ENCODE data around the gene RTN4RL2. TPM values are rescaled to one million over a fixed set of nuclear protein-coding genes. Genes with fewer than 3 reads are reported as not detected.

Gene RTN4RL2
- total RNA-seq, 1 experiment from 2014 or later = 15.5 TPM

DNA sequence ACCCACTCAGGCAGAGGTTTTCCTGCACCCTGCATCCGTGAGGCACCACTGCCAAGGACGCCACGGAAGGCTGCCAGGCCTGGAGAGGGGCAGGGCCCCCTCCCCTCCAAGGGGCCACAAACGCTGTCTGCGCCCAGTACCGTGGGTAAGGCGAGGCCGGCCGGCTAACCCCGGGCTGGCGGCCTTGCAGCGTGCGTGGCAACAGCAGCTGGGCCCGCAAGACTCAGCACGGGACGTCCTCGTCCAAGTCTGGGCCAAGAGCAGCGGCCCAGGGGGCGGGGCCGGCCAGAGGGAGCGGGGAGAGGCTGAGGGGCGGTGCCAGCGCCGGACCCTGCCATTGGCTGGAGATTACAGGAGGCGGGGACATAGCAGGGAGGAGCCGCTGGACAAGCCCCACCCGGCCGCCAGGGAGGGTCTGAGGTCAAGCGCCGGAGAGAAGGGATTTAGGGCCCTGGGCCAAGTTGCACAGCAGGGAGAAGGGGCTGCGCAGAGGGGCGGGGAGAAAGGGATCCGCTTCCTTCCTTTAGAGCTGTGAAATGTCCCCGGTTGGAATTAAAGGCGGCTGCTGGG is 39.2 kb downstream of the RTN4RL2 start:
- ChIA-PET CTCF (interaction anchor here (0.6 to 4.8 kb wide), 9 partner anchors 8 to 260 kb away, joined by 3 to 28 read pairs (median 4); partner anchors contain the start of genes SLC43A1 and UBE2L6), POLR2A (interaction anchor here (0.7 to 1.6 kb wide), 7 partner anchors 15 to 263 kb away, joined by 3 to 13 read pairs (median 4); partner anchors contain the start of gene SLC43A1)
- H3K36me3 Mint-ChIP-seq = peaks cover 10% of the 10 kb centered on the region
- TF ChIP-seq, protein P1, sequence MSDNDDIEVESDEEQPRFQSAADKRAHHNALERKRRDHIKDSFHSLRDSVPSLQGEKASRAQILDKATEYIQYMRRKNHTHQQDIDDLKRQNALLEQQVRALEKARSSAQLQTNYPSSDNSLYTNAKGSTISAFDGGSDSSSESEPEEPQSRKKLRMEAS (CRISPR knock-in tag; IDR thresholded peaks at IDR 0.05) = peak; percentile 54; the same call in 1 of the 2 replicates
- TF ChIP-seq ZNF121 (CRISPR knock-in tag; IDR thresholded peaks at IDR 0.05) (peak; percentile 94), NFYB (CRISPR knock-in tag; conservative IDR thresholded peaks at IDR 0.05; ENCODE audit: low read depth) (peak; percentile 64), NR3C1 (CRISPR knock-in tag; conservative IDR thresholded peaks at IDR 0.05; ENCODE audit: low read depth) (no peak), SP1 (CRISPR knock-in tag; conservative IDR thresholded peaks at IDR 0.05) (peak; percentile 70; the same call in 1 of the 2 replicates)
- TF ChIP-seq, protein P2, sequence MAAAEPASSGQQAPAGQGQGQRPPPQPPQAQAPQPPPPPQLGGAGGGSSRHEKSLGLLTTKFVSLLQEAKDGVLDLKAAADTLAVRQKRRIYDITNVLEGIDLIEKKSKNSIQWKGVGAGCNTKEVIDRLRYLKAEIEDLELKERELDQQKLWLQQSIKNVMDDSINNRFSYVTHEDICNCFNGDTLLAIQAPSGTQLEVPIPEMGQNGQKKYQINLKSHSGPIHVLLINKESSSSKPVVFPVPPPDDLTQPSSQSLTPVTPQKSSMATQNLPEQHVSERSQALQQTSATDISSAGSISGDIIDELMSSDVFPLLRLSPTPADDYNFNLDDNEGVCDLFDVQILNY (CRISPR knock-in tag; IDR thresholded peaks at IDR 0.05) = 0 out of 2 replicates have a peak, but pooled peaks have one; percentile 25
- TF ChIP-seq, protein P3, sequence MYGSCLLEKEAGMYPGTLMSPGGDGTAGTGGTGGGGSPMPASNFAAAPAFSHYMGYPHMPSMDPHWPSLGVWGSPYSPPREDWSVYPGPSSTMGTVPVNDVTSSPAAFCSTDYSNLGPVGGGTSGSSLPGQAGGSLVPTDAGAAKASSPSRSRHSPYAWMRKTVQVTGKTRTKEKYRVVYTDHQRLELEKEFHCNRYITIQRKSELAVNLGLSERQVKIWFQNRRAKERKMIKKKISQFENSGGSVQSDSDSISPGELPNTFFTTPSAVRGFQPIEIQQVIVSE (CRISPR knock-in tag; IDR thresholded peaks at IDR 0.05; ENCODE audit: borderline replicate concordance) = no peak
- H3K4me1 Mint-ChIP-seq = peaks cover 41% of the 10 kb centered on the region
- H3K9me3 Mint-ChIP-seq = no peaks in the 10 kb centered on the region
- H3K4me3 Mint-ChIP-seq = peak overlapping the region; percentile 51
- ATAC-seq (peak; percentile 100), DNase-seq (ENCODE audit: low spot score) (peak; percentile 99)
- H3K27me3 Mint-ChIP-seq (ENCODE audit: low read depth) = no peaks in the 10 kb centered on the region; the same call in 1 of the 2 replicates
- H3K27ac Mint-ChIP-seq = peak overlapping the region; percentile 86; the same call in 1 of the 2 replicates

DNA sequence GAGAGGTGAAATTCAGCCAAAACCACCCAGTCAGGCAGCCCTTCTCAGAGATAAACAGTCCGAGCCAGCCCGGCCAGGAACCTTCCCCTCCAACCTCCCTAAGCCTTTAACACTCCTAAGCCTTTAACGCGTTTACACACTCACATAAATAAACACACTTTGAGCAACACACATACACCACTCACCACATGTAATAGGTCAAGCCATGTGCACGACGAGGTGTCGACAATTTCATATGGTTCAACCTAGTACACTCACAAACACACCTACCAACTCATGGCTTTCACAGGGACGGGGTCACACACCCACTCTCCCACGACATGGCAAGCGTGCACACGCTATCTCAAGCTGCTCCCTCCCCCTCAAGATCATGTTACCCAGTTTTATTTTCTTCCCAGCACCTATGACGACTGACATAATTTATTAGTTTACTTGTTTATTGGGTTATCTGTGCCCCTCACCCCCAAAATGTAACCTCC is 39.7 kb downstream of the RTN4RL2 start:
- POLR2A ChIA-PET = interaction anchor here (0.7 to 1.6 kb wide), 7 partner anchors 15 to 262 kb away, joined by 3 to 13 read pairs (median 4); partner anchors contain the start of gene SLC43A1
- ATAC-seq = no peak
- DNase-seq (ENCODE audit: low spot score) = no peak
- TF ChIP-seq, protein P4, sequence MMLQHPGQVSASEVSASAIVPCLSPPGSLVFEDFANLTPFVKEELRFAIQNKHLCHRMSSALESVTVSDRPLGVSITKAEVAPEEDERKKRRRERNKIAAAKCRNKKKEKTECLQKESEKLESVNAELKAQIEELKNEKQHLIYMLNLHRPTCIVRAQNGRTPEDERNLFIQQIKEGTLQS (CRISPR knock-in tag; conservative IDR thresholded peaks at IDR 0.05) = no peak
- TF ChIP-seq, protein P5, sequence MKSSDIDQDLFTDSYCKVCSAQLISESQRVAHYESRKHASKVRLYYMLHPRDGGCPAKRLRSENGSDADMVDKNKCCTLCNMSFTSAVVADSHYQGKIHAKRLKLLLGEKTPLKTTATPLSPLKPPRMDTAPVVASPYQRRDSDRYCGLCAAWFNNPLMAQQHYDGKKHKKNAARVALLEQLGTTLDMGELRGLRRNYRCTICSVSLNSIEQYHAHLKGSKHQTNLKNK (CRISPR knock-in tag; IDR thresholded peaks at IDR 0.05) = no peak
- TF ChIP-seq, protein P6, sequence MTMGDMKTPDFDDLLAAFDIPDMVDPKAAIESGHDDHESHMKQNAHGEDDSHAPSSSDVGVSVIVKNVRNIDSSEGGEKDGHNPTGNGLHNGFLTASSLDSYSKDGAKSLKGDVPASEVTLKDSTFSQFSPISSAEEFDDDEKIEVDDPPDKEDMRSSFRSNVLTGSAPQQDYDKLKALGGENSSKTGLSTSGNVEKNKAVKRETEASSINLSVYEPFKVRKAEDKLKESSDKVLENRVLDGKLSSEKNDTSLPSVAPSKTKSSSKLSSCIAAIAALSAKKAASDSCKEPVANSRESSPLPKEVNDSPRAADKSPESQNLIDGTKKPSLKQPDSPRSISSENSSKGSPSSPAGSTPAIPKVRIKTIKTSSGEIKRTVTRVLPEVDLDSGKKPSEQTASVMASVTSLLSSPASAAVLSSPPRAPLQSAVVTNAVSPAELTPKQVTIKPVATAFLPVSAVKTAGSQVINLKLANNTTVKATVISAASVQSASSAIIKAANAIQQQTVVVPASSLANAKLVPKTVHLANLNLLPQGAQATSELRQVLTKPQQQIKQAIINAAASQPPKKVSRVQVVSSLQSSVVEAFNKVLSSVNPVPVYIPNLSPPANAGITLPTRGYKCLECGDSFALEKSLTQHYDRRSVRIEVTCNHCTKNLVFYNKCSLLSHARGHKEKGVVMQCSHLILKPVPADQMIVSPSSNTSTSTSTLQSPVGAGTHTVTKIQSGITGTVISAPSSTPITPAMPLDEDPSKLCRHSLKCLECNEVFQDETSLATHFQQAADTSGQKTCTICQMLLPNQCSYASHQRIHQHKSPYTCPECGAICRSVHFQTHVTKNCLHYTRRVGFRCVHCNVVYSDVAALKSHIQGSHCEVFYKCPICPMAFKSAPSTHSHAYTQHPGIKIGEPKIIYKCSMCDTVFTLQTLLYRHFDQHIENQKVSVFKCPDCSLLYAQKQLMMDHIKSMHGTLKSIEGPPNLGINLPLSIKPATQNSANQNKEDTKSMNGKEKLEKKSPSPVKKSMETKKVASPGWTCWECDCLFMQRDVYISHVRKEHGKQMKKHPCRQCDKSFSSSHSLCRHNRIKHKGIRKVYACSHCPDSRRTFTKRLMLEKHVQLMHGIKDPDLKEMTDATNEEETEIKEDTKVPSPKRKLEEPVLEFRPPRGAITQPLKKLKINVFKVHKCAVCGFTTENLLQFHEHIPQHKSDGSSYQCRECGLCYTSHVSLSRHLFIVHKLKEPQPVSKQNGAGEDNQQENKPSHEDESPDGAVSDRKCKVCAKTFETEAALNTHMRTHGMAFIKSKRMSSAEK (CRISPR knock-in tag; IDR thresholded peaks at IDR 0.05; ENCODE audit: borderline replicate concordance) = no peak
- TF ChIP-seq ZNF416 (CRISPR knock-in tag; IDR thresholded peaks at IDR 0.05) (no peak), SP1 (CRISPR knock-in tag; conservative IDR thresholded peaks at IDR 0.05) (no peak), OVOL2 (CRISPR knock-in tag; IDR thresholded peaks at IDR 0.05; ENCODE audit: borderline replicate concordance) (no peak), MYBL2 (CRISPR knock-in tag; IDR thresholded peaks at IDR 0.05) (no peak)
- TF ChIP-seq, protein P7, sequence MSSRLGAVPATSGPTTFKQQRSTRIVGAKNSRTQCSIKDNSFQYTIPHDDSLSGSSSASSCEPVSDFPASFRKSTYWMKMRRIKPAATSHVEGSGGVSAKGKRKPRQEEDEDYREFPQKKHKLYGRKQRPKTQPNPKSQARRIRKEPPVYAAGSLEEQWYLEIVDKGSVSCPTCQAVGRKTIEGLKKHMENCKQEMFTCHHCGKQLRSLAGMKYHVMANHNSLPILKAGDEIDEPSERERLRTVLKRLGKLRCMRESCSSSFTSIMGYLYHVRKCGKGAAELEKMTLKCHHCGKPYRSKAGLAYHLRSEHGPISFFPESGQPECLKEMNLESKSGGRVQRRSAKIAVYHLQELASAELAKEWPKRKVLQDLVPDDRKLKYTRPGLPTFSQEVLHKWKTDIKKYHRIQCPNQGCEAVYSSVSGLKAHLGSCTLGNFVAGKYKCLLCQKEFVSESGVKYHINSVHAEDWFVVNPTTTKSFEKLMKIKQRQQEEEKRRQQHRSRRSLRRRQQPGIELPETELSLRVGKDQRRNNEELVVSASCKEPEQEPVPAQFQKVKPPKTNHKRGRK (CRISPR knock-in tag; IDR thresholded peaks at IDR 0.05; ENCODE audit: borderline replicate concordance) = no peak
- TF ChIP-seq, protein P8, sequence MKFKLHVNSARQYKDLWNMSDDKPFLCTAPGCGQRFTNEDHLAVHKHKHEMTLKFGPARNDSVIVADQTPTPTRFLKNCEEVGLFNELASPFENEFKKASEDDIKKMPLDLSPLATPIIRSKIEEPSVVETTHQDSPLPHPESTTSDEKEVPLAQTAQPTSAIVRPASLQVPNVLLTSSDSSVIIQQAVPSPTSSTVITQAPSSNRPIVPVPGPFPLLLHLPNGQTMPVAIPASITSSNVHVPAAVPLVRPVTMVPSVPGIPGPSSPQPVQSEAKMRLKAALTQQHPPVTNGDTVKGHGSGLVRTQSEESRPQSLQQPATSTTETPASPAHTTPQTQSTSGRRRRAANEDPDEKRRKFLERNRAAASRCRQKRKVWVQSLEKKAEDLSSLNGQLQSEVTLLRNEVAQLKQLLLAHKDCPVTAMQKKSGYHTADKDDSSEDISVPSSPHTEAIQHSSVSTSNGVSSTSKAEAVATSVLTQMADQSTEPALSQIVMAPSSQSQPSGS (CRISPR knock-in tag; IDR thresholded peaks at IDR 0.05; ENCODE audit: borderline replicate concordance, low read depth) = no peak
- TF ChIP-seq, protein P9, sequence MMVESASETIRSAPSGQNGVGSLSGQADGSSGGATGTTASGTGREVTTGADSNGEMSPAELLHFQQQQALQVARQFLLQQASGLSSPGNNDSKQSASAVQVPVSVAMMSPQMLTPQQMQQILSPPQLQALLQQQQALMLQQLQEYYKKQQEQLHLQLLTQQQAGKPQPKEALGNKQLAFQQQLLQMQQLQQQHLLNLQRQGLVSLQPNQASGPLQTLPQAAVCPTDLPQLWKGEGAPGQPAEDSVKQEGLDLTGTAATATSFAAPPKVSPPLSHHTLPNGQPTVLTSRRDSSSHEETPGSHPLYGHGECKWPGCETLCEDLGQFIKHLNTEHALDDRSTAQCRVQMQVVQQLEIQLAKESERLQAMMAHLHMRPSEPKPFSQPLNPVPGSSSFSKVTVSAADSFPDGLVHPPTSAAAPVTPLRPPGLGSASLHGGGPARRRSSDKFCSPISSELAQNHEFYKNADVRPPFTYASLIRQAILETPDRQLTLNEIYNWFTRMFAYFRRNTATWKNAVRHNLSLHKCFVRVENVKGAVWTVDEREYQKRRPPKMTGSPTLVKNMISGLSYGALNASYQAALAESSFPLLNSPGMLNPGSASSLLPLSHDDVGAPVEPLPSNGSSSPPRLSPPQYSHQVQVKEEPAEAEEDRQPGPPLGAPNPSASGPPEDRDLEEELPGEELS (CRISPR knock-in tag; IDR thresholded peaks at IDR 0.05) = no peak
- TF ChIP-seq, protein P10, sequence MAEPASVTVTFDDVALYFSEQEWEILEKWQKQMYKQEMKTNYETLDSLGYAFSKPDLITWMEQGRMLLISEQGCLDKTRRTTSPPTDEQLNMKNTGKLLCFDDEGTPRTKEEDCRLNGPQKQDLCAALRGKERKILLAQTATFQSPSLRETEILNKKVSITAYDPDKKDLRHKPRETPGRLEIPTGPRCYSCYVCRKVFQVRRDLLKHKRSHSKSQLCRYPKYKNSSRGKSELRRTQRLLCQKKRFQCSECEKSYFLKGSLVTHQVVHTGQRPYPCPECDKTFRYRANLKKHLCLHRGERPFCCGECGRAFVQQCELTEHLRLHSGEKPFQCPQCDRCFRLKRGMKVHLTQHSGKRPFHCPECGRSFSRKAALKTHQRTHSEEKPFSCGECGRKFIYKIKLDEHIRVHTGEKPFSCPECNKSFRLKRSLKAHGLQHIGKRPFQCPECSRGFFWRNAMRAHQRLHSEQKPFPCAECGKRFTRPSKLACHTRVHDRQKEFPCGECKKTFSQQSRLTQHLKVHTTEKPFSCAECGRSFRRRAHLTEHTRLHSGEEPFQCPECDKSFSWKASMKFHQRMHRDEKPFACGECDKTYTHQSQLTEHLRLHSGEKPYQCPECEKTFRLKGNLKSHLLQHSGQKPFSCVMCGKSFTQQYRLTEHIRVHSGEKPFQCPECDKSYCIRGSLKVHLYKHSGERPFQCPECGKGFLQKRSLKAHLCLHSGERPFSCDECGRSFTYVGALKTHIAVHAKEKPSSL (CRISPR knock-in tag; conservative IDR thresholded peaks at IDR 0.05) = no peak

More for the DNA sequence above, 39.7 kb downstream of the RTN4RL2 start:
- Mint-ChIP-seq H3K36me3 (peaks cover 14% of the 10 kb centered on the region), H3K27me3 (ENCODE audit: low read depth) (no peaks in the 10 kb centered on the region; the same call in 1 of the 2 replicates), H3K4me1 (peaks cover 43% of the 10 kb centered on the region), H3K9me3 (no peaks in the 10 kb centered on the region), H3K4me3 (peak overlapping the region; percentile 51), H3K27ac (peak overlapping the region; percentile 86)
- CTCF ChIA-PET = interaction anchor here (0.6 to 4.8 kb wide), 8 partner anchors 8 to 145 kb away, joined by 3 to 28 read pairs (median 7); partner anchors contain the start of genes SLC43A1 and UBE2L6

Measured in WTC11 (cell line).